Globus pallidus (tissue), 1 donor: ENCODE data around the gene SBNO1.
A peak's percentile ranks its signal among the peaks of the same experiment; 100 is the strongest.
"Not testable (repeated sequence)": the region's sequence is repeated elsewhere in the genome, so short reads cannot be mapped to it uniquely, and the experiment has no call there.

ENCODE experiments used
- DNase-seq: peaks from one replicate; pipeline ENCODE4 v3.0.0-alpha.2; 2015; ENCODE audit warnings: low spot score

Gene SBNO1

GRCh38 chr12:123388951-123389559 is 24.4 kb upstream of the SBNO1 start:
- DNase-seq: no peak

GRCh38 chr12:123388177-123388950 is 23.7 kb upstream of the SBNO1 start:
- DNase-seq: peak; percentile 81

DNA sequence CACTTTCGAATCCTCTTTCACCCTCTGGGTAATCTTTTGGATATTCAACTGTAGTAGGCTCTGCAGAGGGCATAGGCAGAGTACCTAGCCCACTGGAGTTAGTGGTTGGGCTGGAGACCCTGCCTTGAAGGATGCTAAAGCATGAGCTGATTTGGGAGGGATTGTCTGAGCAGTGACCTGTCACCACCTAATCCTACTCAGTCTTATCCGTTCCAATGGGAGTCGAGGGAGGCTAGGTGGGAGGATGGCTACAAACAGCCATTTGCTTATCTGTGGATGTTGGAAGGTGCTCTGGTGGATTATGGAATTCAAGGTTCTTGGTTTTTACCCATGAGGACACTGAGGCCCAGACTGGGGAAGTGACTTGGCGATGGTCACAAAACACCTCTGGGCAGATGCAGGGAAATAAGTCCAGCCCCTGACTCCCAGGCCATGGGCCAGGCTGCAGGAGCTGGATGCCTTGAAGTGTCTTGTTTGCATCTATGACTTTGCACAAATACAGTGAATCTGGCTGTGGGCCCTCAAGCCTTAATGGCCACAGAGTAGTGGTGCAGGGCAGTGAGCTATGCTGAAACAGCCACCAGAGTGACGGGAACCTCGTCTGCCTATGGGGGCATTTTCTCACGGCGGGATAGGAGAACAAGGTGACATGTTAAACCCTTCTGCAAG is 23.0 kb upstream of the SBNO1 start:
- no peak for DNase-seq

DNA sequence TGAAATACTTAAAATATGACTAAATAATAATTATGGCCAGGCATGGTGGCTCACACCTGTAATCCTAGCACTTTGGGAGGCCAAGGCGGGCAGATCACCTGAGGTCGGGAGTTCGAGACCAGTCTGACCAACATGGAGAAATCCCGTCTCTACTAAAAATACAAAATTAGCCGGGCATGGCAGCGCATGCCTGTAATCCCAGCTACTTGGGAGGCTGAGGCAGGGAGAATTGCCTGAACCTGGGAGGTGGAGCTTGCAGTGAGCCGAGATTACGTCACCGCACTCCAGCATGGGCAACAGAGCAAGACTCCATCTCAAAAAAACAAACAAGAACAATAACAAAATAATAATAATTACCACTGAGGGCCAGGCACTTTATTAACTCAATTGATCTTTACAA is 20.9 kb upstream of the SBNO1 start:
- DNase-seq: not testable (repeated sequence)

GRCh38 chr12:123384994-123385376 is 20.3 kb upstream of the SBNO1 start:
- DNase-seq: no peak

DNA sequence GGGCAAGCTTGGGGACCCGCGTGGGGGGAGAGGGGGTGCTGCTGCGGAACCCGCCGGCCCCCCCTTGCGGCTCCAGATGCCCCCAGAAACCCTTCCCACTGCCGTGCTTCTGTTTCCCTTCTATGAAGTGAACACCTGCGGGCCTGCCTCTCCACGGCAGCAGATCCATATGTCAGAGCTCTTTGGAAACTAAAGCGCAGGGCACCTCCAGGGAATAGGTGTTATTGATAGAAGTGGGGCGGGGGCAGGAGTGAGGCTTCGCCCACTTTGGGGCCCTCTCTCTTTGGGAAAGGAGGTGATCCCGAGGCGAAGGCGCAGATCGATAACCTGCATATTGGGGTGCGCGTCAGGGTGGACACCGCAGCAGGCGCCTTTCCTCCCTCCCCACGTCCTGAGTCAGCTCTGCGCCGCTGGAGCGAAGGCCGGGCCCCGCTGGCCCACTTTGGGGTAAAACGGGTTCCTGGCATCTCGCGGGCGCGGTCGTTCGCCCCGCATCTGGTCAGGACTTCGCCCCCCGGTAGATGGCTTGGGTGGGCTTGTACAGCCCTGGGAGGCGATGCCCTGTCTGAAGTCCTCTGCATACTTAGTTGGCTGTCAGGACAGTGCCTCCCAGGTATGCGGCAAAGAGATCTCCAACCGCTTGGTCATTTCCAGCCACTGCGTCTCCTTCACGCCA is 19.8 kb upstream of the SBNO1 start:
- DNase-seq: no peak

GRCh38 chr12:123382684-123383083 is 18.0 kb upstream of the SBNO1 start:
- DNase-seq: no peak

DNA sequence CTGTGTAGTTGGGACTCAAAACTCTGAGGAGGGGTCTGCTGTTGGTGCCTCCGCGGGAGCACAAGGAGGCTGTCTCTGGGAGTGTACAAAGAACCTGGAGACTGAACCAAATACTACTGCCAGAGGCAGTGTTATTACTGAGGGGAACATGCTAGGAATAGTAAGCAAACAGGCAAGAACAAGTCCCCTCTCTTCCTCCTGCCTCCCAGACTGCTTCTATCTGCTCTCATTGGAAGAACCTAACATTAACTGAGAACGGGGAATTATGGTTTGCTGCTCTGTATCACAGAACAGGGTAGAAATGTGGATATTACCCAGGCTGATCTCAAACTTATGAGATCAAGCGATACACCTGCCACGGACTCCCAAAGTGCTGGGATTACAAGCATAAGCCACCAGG is 14.7 kb upstream of the SBNO1 start:
- no peak for DNase-seq

- not testable (repeated sequence) for DNase-seq
Measured at GRCh38 chr12:123372415-123372814, 7.8 kb upstream of the SBNO1 start.

- DNase-seq: not testable (repeated sequence)
Measured at GRCh38 chr12:123371667-123372368, 7.2 kb upstream of the SBNO1 start.

DNA sequence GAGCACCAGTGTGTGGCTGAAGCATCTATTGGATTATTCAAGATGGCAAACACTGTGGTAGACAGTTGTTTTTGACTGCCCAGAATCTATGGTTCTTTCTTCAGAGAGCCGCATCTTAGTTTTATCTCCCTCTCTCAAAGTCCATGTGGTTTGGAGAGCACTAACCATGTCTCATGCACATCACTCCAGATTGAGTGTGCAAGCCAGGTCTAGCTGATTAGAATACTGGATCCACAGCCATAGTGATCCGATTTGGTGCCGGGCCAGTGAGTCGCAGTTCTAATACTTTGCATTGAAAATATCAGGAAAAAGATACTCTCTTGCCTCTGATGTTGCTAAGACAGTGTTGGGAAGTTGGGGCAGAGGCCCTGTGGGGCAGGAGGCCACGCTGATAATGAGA is 4.6 kb upstream of the SBNO1 start:
- no peak for DNase-seq

GRCh38 chr12:123368431-123368830 is 3.8 kb upstream of the SBNO1 start:
- not testable (repeated sequence) for DNase-seq

- no peak for DNase-seq
Measured at GRCh38 chr12:123367511-123367910, 2.9 kb upstream of the SBNO1 start.

GRCh38 chr12:123365025-123365917 is 624 bp upstream of the SBNO1 start:
- DNase-seq: peak; percentile 98

DNA sequence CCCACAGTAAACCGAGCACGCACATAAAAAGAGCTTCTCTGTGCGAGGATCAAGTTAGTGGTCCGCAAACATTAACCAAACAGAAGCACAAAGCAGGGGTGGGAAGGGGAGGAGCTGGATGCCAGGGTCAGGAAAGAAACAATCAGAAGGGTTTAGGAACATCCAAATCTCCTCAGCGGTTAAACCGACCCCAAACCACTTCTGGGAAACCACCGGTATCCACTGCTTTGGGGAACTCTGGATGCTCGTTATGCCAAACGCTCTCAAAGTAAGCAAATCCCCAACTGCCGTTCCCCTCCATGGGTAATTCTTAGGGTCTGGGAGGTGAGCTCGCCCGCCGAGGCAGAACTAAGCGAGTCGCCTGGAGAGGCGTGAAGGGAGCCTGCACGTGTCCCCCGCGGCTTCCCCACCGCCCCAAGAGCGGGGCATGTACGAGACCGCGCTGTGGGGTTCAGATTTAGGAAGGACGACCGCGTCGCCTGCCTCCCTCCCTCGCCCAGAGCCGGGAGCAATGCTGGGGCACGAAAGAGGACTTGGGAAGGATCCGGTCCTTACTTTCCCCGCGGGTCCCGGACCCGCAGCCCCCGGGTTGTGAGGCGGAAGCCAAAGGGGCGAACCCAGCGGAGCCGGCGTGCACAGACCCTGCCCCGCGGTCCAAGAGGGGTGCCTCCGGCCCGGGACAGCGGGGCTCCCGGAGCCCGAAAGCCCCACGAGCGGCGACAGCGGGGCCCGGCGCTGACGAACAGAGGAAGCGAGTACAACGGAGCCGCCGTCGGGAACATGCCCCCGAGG is 711 bp downstream of the SBNO1 start:
- DNase-seq: peak; percentile 19

- no peak for DNase-seq
Measured at GRCh38 chr12:123363390-123363739, 1.3 kb downstream of the SBNO1 start.

- DNase-seq: no peak
Measured at GRCh38 chr12:123358035-123358434, 6.6 kb downstream of the SBNO1 start.

DNA sequence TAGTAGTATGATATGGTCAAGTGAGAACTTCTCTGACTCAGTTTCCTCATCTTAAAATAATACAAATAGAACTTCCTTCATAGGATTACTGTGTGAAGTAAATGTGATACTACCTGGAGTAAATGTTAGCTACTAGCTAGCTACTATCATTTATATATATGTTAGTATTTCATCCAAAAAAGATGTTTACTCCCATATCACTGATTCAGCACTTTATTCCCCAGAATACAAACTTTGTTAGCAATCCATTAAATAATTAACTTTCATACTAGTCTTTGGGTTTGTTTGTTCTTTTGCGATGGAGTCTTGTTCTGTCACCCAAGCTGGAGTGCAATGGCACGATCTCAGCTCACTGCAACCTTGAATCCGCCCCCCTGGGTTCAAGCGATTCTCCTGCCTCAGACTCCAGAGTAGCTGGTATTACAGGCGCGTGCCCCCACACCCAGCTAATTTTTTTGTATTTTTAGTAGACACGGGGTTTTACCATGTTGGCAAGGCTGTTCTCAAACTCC is 8.4 kb downstream of the SBNO1 start:
- DNase-seq: no peak

DNA sequence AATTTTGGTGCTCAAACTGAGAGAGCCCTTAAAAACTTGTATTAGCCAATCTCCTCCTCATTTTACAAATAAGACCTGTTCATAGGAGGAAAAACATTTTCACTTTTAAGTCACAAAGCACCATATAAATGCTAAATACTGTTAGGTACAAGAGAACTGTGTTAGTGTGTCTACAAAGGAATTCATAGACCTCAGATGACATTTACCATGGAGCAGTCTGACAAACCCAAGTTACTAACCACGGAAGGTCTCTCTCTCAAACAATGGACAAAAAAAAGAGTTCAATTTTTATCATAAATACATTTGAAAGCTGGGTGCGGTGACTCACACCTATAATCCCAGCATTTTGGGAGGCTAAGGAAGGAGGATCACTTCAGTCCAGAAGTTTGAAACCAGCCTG is 10.0 kb downstream of the SBNO1 start:
- DNase-seq: no peak

GRCh38 chr12:123351349-123351748 is 13.3 kb downstream of the SBNO1 start:
- DNase-seq: no peak
